ENCODE measurements around the gene CCDC180.

Gene CCDC180

GRCh38 chr9:97357056-97357455 lies 49.6 kb downstream of the CCDC180 start:
- no peak for TF ChIP-seq CTCF (conservative IDR thresholded peaks at IDR 0.05; ENCODE audit: low read length)
- H3K4me3 ChIP-seq (ENCODE audit: low read length), result no peak overlapping the region
- DNase-seq (ENCODE audit: low read depth), result no peak

Measured in AG10803 (cell line).